Natural killer cell (primary cell): Measurements from ENCODE around the gene NCAM1. TPM values are rescaled to one million over a fixed set of nuclear protein-coding genes. Genes with fewer than 3 reads are reported as not detected.

Source experiments
- ATAC-seq, 3 donors: fragments of 150-1000 bp in 2 of 3; fragments of 200-7000 bp in 1 of 3; cut with Tn5 transposase; 1 replicate in 1 of 3; 2 replicates in 2 of 3; pipeline ENCODE4 v1.10.0; 2021; ENCODE audit warnings: mild to moderate bottlenecking in 2 of 3, moderate library complexity in 2 of 3
- DNase-seq, 2 donors: peaks; one replicate each; pipeline versions ENCODE4 v3.0.0 to v3.0.0-alpha.2; 2013 to 2021; ENCODE audit warnings: mixed read lengths in 1 of 2
- H3K27ac ChIP-seq: one replicate; pipeline ENCODE4 v1.5.1; 2013; ENCODE audit warnings: mild to moderate bottlenecking, low read length
- H3K27me3 ChIP-seq: one replicate; pipeline ENCODE4 v1.6.1; 2013; ENCODE audit warnings: low read length; ENCODE audit not compliant: control insufficient read depth, insufficient read depth
- H3K36me3 ChIP-seq: one replicate; pipeline ENCODE4 v1.6.1; 2013; ENCODE audit warnings: low read length; ENCODE audit not compliant: control insufficient read depth, insufficient read depth
- H3K4me1 ChIP-seq: one replicate; pipeline ENCODE4 v1.6.1; 2013; ENCODE audit warnings: low read length; ENCODE audit not compliant: control insufficient read depth, insufficient read depth
- H3K4me3 ChIP-seq: one replicate; pipeline ENCODE4 v1.5.1; 2013; ENCODE audit warnings: low read length
- H3K9me3 ChIP-seq: one replicate; pipeline ENCODE4 v1.6.1; 2013; ENCODE audit warnings: low read length; ENCODE audit not compliant: control insufficient read depth, insufficient read depth
- H3K27ac Mint-ChIP-seq, 2 donors: one replicate each; pipeline ENCODE4 v1.8.0; 2022; ENCODE audit warnings: mild to moderate bottlenecking in 2 of 2, mixed read lengths in 2 of 2, moderate library complexity in 1 of 2
- H3K27me3 Mint-ChIP-seq, 2 donors: one replicate each; pipeline ENCODE4 v1.8.0; 2022; ENCODE audit warnings: low read depth in 2 of 2, mixed read lengths in 2 of 2
- H3K36me3 Mint-ChIP-seq: one replicate; pipeline ENCODE4 v1.8.0; 2022; ENCODE audit warnings: mixed read lengths
- H3K4me1 Mint-ChIP-seq, 2 donors: one replicate each; pipeline ENCODE4 v1.8.0; 2022; ENCODE audit warnings: mixed read lengths in 2 of 2
- H3K4me3 Mint-ChIP-seq: one replicate; pipeline ENCODE4 v1.8.0; 2022; ENCODE audit warnings: mild to moderate bottlenecking, moderate library complexity, mixed read lengths
- H3K9me3 Mint-ChIP-seq, 2 donors: one replicate each; pipeline ENCODE4 v1.8.0; 2022; ENCODE audit warnings: mixed read lengths in 2 of 2
- CTCF ChIP-seq: fragments of 200-600 bp; IDR thresholded peaks from one replicate; pipeline ENCODE4 v1.8.0; 2022; ENCODE audit warnings: antibody characterized with exemption
- WGBS: methylation state at CpG from one replicate; pipeline ENCODE4 v1.1.7; 2013; ENCODE audit warnings: missing lambda C conversion rate; ENCODE audit not compliant: insufficient coverage; 5-methylcytosine and 5-hydroxymethylcytosine counted together
- intact Hi-C: fragments of 100-400 bp; cut with micrococcal nuclease; formaldehyde crosslinking; loops from one replicate; pipeline ENCODE4 v1.14.2; 2022
- total RNA-seq, 4 donors: library from RNA; stranded (reverse); fragments of 120-200 nt in 1 of 4; gene quantifications; one replicate each; pipeline versions ENCODE4 v1.2.3 to v1.2.4, GENCODE V29; 2013 to 2022

Gene NCAM1
- total RNA-seq, 3 donors from 2014 or later (not counting 1 experiment from before 2014, with no cell fraction given) = 129 to 208 (median 187) TPM

- peaks cover 0 to 3% of the 10 kb centered on the region in 2 donors for H3K9me3 Mint-ChIP-seq
- ATAC-seq (no peak), DNase-seq (no peak)
- Histone ChIP-seq H3K4me1 (peaks cover 7% of the 10 kb centered on the region), H3K27ac (no peak overlapping the region), H3K27me3 (no peaks in the 10 kb centered on the region), H3K36me3 (no peaks in the 10 kb centered on the region), H3K9me3 (no peaks in the 10 kb centered on the region), H3K4me3 (no peak overlapping the region)
- no peak for TF ChIP-seq CTCF
- 81% methylated on average over 3 of the region's 3 CpGs for WGBS
- H3K27me3 Mint-ChIP-seq = no peaks in the 10 kb centered on the region
- H3K4me3 Mint-ChIP-seq = no peak overlapping the region
- intact Hi-C loops = no loop called here
- no peaks in the 10 kb centered on the region for H3K36me3 Mint-ChIP-seq
- peaks cover 72 to 76% of the 10 kb centered on the region in 2 donors for H3K4me1 Mint-ChIP-seq
- H3K27ac Mint-ChIP-seq = peak overlapping the region in 1 of 2 donors; percentile 39
Measured at GRCh38 chr11:112997857-112998466, 36.7 kb downstream of the NCAM1 start.

GRCh38 chr11:112999520-112999919 lies 38.3 kb downstream of the NCAM1 start:
- no peaks in the 10 kb centered on the region for H3K9me3 ChIP-seq
- Mint-ChIP-seq H3K27me3 (no peaks in the 10 kb centered on the region), H3K36me3 (no peaks in the 10 kb centered on the region), H3K4me3 (no peak overlapping the region), H3K9me3 (no peaks in the 10 kb centered on the region), H3K4me1 (peaks cover 76 to 79% of the 10 kb centered on the region in 2 donors), H3K27ac (no peak overlapping the region)
- TF ChIP-seq CTCF = no peak
- no peak for DNase-seq
- H3K4me3 ChIP-seq = no peak overlapping the region
- H3K27ac ChIP-seq = no peak overlapping the region
- H3K4me1 ChIP-seq = peaks cover 7% of the 10 kb centered on the region
- WGBS = 60% methylated on average over 1 of the region's 2 CpGs
- intact Hi-C loops = no loop called here
- no peaks in the 10 kb centered on the region for H3K36me3 ChIP-seq
- no peak for ATAC-seq
- H3K27me3 ChIP-seq = no peaks in the 10 kb centered on the region

GRCh38 chr11:113001709-113002108 lies 40.5 kb downstream of the NCAM1 start:
- WGBS = 93% methylated on average over 5 of the region's 5 CpGs
- H3K36me3 Mint-ChIP-seq = no peaks in the 10 kb centered on the region
- peak overlapping the region; percentile 68 to 82 for H3K27ac Mint-ChIP-seq
- intact Hi-C loops = no loop called here
- Histone ChIP-seq H3K36me3 (no peaks in the 10 kb centered on the region), H3K4me1 (peaks cover 7% of the 10 kb centered on the region), H3K27ac (no peak overlapping the region), H3K27me3 (no peaks in the 10 kb centered on the region), H3K4me3 (no peak overlapping the region), H3K9me3 (no peaks in the 10 kb centered on the region)
- ATAC-seq (no peak), DNase-seq (no peak)
- H3K4me3 Mint-ChIP-seq = peak overlapping the region; percentile 38
- H3K27me3 Mint-ChIP-seq = no peaks in the 10 kb centered on the region
- no peaks in the 10 kb centered on the region for H3K9me3 Mint-ChIP-seq
- TF ChIP-seq CTCF = no peak
- peaks cover 76 to 79% of the 10 kb centered on the region in 2 donors for H3K4me1 Mint-ChIP-seq
